Measurements from ENCODE around the gene LRRC17. TPM values are rescaled to one million over a fixed set of nuclear protein-coding genes. Genes with fewer than 3 reads are reported as not detected.

The LRRC17 gene
- total and polyA plus RNA-seq, 4 donors: 1.1 to 11.3 (median 1.4) TPM

DNA sequence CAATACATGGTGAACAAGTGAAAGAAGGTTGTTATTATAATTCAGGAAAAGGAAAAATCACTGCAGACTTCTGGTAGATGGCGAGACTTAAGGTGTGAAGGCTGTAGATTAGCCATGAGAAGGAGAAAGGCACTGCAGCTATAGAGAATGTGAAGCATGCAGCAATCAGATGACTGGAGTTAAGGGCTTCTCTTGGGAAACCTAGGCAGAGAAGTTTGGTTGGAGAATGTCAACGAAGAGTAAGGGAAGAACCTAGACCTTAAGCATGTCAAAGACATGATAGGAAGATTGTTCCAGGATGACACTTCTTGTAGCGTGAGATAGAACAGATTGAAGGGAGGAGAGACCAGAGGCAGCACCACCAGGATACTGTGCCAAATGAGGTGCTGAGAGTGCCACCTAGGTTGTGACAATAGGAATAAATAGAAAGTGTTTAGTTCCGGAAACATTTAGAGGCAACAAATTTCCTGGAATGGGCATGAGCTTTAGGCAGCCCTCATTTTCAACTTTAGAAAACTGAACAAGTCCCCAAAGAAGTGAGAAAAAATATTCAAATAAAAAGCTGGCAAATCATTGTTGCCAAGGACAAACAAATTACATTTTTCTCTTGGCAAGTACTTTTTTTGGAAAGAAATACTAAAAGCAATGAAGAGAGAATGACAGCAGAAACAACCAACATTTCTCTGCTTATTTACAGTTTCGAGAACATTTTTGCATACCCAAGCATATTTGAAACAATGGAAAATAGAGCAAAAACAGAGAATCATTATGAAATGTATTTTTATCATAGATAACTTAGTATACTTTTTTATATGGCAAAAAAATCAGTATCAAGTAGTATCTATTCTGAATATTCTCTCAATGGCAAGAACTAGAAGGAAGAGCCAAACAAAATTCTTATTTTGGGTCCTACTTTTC is 4.9 kb downstream of the LRRC17 start:
- 83% methylated on average over 5 of the region's 5 CpGs for WGBS
- Histone ChIP-seq H3K27ac (ENCODE audit: low read depth in 1 of 2, low read length in 2 of 2) (no peak overlapping the region), H3K4me3 (ENCODE audit: low read depth in 1 of 3, low read length in 3 of 3) (no peak overlapping the region), H3K4me1 (ENCODE audit: control insufficient read depth in 4 of 4, insufficient read depth in 4 of 4, low read length in 3 of 4) (no peaks in the 10 kb centered on the region), H3K36me3 (ENCODE audit: control insufficient read depth in 4 of 4, insufficient read depth in 3 of 4, low read depth in 1 of 4, low read length in 3 of 4) (no peaks in the 10 kb centered on the region), H3K27me3 (ENCODE audit: control insufficient read depth in 4 of 4, insufficient read depth in 4 of 4, low read length in 3 of 4) (no peaks in the 10 kb centered on the region), H3K9me3 (ENCODE audit: control insufficient read depth in 4 of 4, low read length in 3 of 4) (no peaks in the 10 kb centered on the region), H3K9ac (ENCODE audit: low read depth in 1 of 2, low read length in 2 of 2) (no peak overlapping the region)
- DNase-seq (ENCODE audit: low spot score): no peak
- TF ChIP-seq ZBTB33 (IDR thresholded peaks at IDR 0.05) (no peak), EGR1 (IDR thresholded peaks at IDR 0.05; ENCODE audit: low read depth in 2 of 2) (no peak), JUND (IDR thresholded peaks at IDR 0.05) (no peak), SP1 (IDR thresholded peaks at IDR 0.05) (no peak), NR2F2 (IDR thresholded peaks at IDR 0.05) (no peak), TAF1 (conservative IDR thresholded peaks at IDR 0.05) (no peak), HNF4G (IDR thresholded peaks at IDR 0.05) (no peak), FOXA2 (IDR thresholded peaks at IDR 0.05) (no peak), RAD21 (IDR thresholded peaks at IDR 0.05) (no peak), YY1 (IDR thresholded peaks at IDR 0.05) (no peak), RXRA (IDR thresholded peaks at IDR 0.05) (no peak), FOXA1 (IDR thresholded peaks at IDR 0.05) (no peak), HNF4A (conservative IDR thresholded peaks at IDR 0.05) (no peak), GABPA (IDR thresholded peaks at IDR 0.05 in 1 of 2, conservative IDR thresholded peaks at IDR 0.05 in 1 of 2) (no peak)
- TF ChIP-seq, protein P1, sequence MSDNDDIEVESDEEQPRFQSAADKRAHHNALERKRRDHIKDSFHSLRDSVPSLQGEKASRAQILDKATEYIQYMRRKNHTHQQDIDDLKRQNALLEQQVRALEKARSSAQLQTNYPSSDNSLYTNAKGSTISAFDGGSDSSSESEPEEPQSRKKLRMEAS (IDR thresholded peaks at IDR 0.05): no peak
- TF ChIP-seq, protein P2, sequence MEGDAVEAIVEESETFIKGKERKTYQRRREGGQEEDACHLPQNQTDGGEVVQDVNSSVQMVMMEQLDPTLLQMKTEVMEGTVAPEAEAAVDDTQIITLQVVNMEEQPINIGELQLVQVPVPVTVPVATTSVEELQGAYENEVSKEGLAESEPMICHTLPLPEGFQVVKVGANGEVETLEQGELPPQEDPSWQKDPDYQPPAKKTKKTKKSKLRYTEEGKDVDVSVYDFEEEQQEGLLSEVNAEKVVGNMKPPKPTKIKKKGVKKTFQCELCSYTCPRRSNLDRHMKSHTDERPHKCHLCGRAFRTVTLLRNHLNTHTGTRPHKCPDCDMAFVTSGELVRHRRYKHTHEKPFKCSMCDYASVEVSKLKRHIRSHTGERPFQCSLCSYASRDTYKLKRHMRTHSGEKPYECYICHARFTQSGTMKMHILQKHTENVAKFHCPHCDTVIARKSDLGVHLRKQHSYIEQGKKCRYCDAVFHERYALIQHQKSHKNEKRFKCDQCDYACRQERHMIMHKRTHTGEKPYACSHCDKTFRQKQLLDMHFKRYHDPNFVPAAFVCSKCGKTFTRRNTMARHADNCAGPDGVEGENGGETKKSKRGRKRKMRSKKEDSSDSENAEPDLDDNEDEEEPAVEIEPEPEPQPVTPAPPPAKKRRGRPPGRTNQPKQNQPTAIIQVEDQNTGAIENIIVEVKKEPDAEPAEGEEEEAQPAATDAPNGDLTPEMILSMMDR (IDR thresholded peaks at IDR 0.05; ENCODE audit: low read depth, low read length, missing input control): no peak
- TF ChIP-seq, protein P3, sequence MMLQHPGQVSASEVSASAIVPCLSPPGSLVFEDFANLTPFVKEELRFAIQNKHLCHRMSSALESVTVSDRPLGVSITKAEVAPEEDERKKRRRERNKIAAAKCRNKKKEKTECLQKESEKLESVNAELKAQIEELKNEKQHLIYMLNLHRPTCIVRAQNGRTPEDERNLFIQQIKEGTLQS (IDR thresholded peaks at IDR 0.05): no peak
- TF ChIP-seq, protein P4, sequence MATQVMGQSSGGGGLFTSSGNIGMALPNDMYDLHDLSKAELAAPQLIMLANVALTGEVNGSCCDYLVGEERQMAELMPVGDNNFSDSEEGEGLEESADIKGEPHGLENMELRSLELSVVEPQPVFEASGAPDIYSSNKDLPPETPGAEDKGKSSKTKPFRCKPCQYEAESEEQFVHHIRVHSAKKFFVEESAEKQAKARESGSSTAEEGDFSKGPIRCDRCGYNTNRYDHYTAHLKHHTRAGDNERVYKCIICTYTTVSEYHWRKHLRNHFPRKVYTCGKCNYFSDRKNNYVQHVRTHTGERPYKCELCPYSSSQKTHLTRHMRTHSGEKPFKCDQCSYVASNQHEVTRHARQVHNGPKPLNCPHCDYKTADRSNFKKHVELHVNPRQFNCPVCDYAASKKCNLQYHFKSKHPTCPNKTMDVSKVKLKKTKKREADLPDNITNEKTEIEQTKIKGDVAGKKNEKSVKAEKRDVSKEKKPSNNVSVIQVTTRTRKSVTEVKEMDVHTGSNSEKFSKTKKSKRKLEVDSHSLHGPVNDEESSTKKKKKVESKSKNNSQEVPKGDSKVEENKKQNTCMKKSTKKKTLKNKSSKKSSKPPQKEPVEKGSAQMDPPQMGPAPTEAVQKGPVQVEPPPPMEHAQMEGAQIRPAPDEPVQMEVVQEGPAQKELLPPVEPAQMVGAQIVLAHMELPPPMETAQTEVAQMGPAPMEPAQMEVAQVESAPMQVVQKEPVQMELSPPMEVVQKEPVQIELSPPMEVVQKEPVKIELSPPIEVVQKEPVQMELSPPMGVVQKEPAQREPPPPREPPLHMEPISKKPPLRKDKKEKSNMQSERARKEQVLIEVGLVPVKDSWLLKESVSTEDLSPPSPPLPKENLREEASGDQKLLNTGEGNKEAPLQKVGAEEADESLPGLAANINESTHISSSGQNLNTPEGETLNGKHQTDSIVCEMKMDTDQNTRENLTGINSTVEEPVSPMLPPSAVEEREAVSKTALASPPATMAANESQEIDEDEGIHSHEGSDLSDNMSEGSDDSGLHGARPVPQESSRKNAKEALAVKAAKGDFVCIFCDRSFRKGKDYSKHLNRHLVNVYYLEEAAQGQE (IDR thresholded peaks at IDR 0.05): no peak
